Mesenchymal stem cell (in vitro differentiated cells and primary cell): ENCODE results near the gene SLC24A3.

Source experiments
- DNase-seq: peaks from one replicate; pipeline ENCODE4 v3.0.0-alpha.2; 2013
- H2AFZ ChIP-seq: one replicate; pipeline ENCODE4 v1.6.1; 2013; ENCODE audit warnings: low read depth, mild to moderate bottlenecking, control low read depth, inconsistent platforms, low read length, moderate library complexity
- H2AK5ac ChIP-seq: 2 replicates; pipeline ENCODE4 v1.6.1; 2013; ENCODE audit warnings: low read length, moderate library complexity, mild to moderate bottlenecking, inconsistent platforms; ENCODE audit not compliant: severe bottlenecking
- H2BK120ac ChIP-seq: one replicate; pipeline ENCODE4 v1.6.1; 2013; ENCODE audit warnings: low read depth, mild to moderate bottlenecking, inconsistent platforms, low read length, moderate library complexity
- H2BK12ac ChIP-seq, 2 experiments: one replicate each; pipeline ENCODE4 v1.6.1; 2013; ENCODE audit warnings: inconsistent platforms in 2 of 2, low read length in 2 of 2, mild to moderate bottlenecking in 2 of 2, moderate library complexity in 2 of 2, control low read depth in 1 of 2
- H2BK15ac ChIP-seq: one replicate; pipeline ENCODE4 v1.6.1; 2013; ENCODE audit warnings: mild to moderate bottlenecking, low read depth, inconsistent platforms; ENCODE audit not compliant: poor library complexity, severe bottlenecking
- H2BK5ac ChIP-seq: 2 replicates; pipeline ENCODE4 v1.6.1; 2013; ENCODE audit warnings: low read depth, mild to moderate bottlenecking, low read length, control low read depth, inconsistent platforms; ENCODE audit not compliant: poor library complexity, severe bottlenecking
- H3K14ac ChIP-seq, 2 experiments: one replicate each; pipeline ENCODE4 v1.6.1; 2013; ENCODE audit warnings: inconsistent platforms in 2 of 2, low read length in 2 of 2, control low read depth in 1 of 2, mild to moderate bottlenecking in 1 of 2, moderate library complexity in 1 of 2
- H3K18ac ChIP-seq, 2 experiments: one replicate each; pipeline ENCODE4 v1.6.1; 2013; ENCODE audit warnings: inconsistent platforms in 2 of 2, low read length in 2 of 2, control low read depth in 1 of 2, low read depth in 1 of 2, mild to moderate bottlenecking in 1 of 2
- H3K23ac ChIP-seq, 2 experiments: one replicate each; pipeline ENCODE4 v1.6.1; 2013; ENCODE audit warnings: inconsistent platforms in 2 of 2, low read length in 2 of 2, mild to moderate bottlenecking in 2 of 2, moderate library complexity in 2 of 2, control low read depth in 1 of 2
- H3K27ac ChIP-seq: 2 replicates; pipeline ENCODE4 v1.5.1; 2013; ENCODE audit warnings: mild to moderate bottlenecking, moderate library complexity, low read length, control low read depth, inconsistent platforms; ENCODE audit not compliant: poor library complexity, severe bottlenecking
- H3K27me3 ChIP-seq, 2 experiments: 2 replicates each; pipeline versions ENCODE4 v1.6.1 to v1.7.0; 2013; ENCODE audit warnings: low read length in 2 of 2, mild to moderate bottlenecking in 2 of 2, moderate library complexity in 2 of 2, control low read depth in 1 of 2, inconsistent platforms in 1 of 2; ENCODE audit not compliant: control insufficient read depth in 1 of 2, insufficient read depth in 1 of 2
- H3K36me3 ChIP-seq, 2 experiments: 2 replicates each; pipeline versions ENCODE4 v1.6.1 to v1.7.0; 2013; ENCODE audit warnings: low read length in 2 of 2, control low read depth in 1 of 2, inconsistent platforms in 1 of 2, low read depth in 1 of 2, mild to moderate bottlenecking in 1 of 2; ENCODE audit not compliant: insufficient read depth in 2 of 2, control insufficient read depth in 1 of 2
- H3K4ac ChIP-seq, 2 experiments: one replicate each; pipeline ENCODE4 v1.6.1; 2013; ENCODE audit warnings: inconsistent platforms in 2 of 2, low read length in 2 of 2, mild to moderate bottlenecking in 2 of 2, moderate library complexity in 2 of 2, control low read depth in 1 of 2, low read depth in 1 of 2
- H3K4me1 ChIP-seq: 2 replicates; pipeline ENCODE4 v1.6.1; 2013; ENCODE audit warnings: low read depth, low read length, control low read depth; ENCODE audit not compliant: control insufficient read depth, insufficient read depth
- H3K4me2 ChIP-seq: 2 replicates; pipeline ENCODE4 v1.6.1; 2013; ENCODE audit warnings: low read length, mild to moderate bottlenecking, inconsistent platforms; ENCODE audit not compliant: poor library complexity, severe bottlenecking
- H3K4me3 ChIP-seq, 2 experiments: 2 replicates each; pipeline versions ENCODE4 v1.5.1 to v1.7.0; 2013; ENCODE audit warnings: low read length in 2 of 2, mild to moderate bottlenecking in 2 of 2, control low read depth in 1 of 2, low read depth in 1 of 2; ENCODE audit not compliant: insufficient read depth in 1 of 2
- H3K79me1 ChIP-seq: replicated peaks from 2 replicates; pipeline ENCODE4 v1.6.1; 2013; ENCODE audit warnings: mild to moderate bottlenecking, control low read depth, low read length, inconsistent platforms; ENCODE audit not compliant: poor library complexity, severe bottlenecking
- H3K9ac ChIP-seq: 2 replicates; pipeline ENCODE4 v1.7.0; 2013; ENCODE audit warnings: mild to moderate bottlenecking, low read length, moderate library complexity
- H3K9me3 ChIP-seq: 2 replicates; pipeline ENCODE4 v1.7.0; 2013; ENCODE audit warnings: mild to moderate bottlenecking, low read length; ENCODE audit not compliant: control insufficient read depth
- H4K8ac ChIP-seq: one replicate; pipeline ENCODE4 v1.6.1; 2013; ENCODE audit warnings: inconsistent platforms, mild to moderate bottlenecking, low read length, moderate library complexity
- H4K91ac ChIP-seq: one replicate; pipeline ENCODE4 v1.6.1; 2013; ENCODE audit warnings: mild to moderate bottlenecking, low read length, inconsistent platforms
- WGBS: methylation state at CpG from one replicate; pipeline ENCODE4 v1.1.7; 2013; ENCODE audit warnings: mixed read lengths; 5-methylcytosine and 5-hydroxymethylcytosine counted together

The SLC24A3 gene

DNA sequence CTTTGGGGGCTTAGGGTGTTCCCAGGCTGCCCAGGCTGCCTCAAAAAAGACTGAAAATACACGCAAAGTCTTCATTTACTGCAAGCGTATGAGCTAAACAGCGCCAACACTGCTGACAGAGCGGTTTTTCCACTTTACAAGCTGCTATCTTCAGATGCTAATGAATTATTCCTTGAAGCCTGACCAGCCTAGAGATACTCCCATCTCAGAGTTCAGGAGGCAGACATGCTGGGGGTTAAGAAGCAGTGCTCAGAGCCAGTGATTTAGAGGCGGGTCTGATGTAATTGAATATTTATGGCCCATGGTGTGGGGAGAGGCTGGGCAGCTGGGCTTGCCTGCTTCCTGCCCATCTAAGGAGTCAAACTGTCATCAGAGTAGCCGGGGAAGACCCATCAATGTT lies 241.4 kb downstream of the SLC24A3 start:
- Histone ChIP-seq H3K18ac (no peak overlapping the region), H3K9ac (no peak overlapping the region), H3K27ac (no peak overlapping the region), H3K23ac (no peak overlapping the region), H2BK120ac (no peak overlapping the region), H3K4me2 (no peak overlapping the region), H3K9me3 (no peaks in the 10 kb centered on the region), H3K36me3 (no peaks in the 10 kb centered on the region), H4K91ac (no peak overlapping the region), H3K4ac (no peak overlapping the region), H3K79me1 (no peaks in the 10 kb centered on the region), H2BK12ac (no peak overlapping the region), H2BK5ac (no peak overlapping the region), H2BK15ac (no peak overlapping the region), H3K14ac (no peak overlapping the region), H2AFZ (no peak overlapping the region), H3K27me3 (peaks cover 0 to 2% of the 10 kb centered on the region in 2 experiments), H4K8ac (no peak overlapping the region), H3K4me1 (no peaks in the 10 kb centered on the region), H2AK5ac (no peak overlapping the region), H3K4me3 (no peak overlapping the region)
- no peak for DNase-seq
- whole genome bisulfite sequencing: 49% methylated on average over 6 of the region's 6 CpGs

DNA sequence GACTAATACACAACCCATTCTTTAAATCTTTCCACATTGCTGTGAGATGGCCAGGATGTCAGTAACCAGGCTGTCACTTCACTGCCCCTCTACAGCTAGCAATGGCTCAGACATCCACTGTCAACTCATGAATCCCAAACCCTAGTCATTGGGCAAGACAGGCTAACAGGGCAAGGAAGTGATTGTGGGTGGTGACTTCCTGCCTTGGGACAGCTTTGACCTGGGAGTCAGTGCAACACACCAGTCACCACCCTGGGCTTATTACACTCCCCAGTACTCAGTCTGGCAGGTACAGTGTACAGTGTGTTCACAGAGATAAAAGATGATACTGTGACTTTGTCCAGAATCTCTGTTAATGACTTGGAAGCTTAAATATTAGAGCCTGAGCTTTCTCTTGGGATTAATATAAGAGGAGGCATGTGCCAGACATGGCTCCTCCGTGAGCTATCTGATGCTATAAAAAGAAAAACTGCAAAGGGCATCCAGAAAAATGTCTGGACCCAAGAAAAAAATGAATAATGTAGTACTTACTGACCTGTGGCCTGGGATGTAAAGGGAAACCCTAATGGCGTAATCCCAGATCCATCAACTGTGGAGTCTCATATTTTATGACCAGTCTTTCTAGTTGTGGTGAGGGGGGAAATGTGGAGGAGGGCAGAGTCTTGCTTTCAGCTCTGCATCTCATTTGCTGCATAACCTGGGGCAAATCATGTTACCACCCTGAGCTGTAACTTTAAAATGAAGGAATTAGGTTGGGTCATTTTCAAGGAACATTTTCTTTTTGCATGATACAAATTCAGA lies 244.4 kb downstream of the SLC24A3 start:
- Histone ChIP-seq H2BK120ac (no peak overlapping the region), H3K79me1 (no peaks in the 10 kb centered on the region), H3K9me3 (no peaks in the 10 kb centered on the region), H3K4me2 (no peak overlapping the region), H2AK5ac (no peak overlapping the region), H3K27me3 (peaks cover 0 to 2% of the 10 kb centered on the region in 2 experiments), H3K18ac (no peak overlapping the region), H3K14ac (no peak overlapping the region), H3K9ac (no peak overlapping the region), H4K91ac (no peak overlapping the region), H3K4me1 (no peaks in the 10 kb centered on the region), H3K4me3 (no peak overlapping the region), H4K8ac (no peak overlapping the region), H2BK5ac (no peak overlapping the region), H2BK12ac (no peak overlapping the region), H2BK15ac (no peak overlapping the region), H3K27ac (no peak overlapping the region), H2AFZ (no peak overlapping the region), H3K36me3 (no peaks in the 10 kb centered on the region), H3K23ac (no peak overlapping the region), H3K4ac (no peak overlapping the region)
- WGBS: 31% methylated on average over 2 of the region's 2 CpGs
- DNase-seq: no peak

DNA sequence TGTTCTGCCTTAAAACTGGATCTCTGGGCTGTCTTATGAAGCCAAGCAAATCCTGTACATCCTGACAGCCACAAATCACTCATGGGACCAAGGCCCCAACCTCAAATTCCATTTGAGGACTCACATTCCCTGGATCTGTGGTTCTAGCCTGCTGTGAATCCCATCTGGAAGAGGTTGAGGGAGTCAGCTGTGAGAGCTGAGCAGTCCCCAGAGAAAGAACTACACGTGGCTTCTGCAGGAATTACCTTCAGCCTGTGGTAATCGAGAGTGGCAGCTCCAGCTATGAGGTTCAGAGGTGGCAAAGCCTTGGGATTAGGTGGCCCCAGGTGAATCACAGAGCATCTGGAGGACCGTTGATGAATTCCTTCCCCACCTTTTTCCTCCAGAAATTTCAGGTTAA lies 245.2 kb downstream of the SLC24A3 start:
- H3K9me3 ChIP-seq: no peaks in the 10 kb centered on the region
- H3K4me3 ChIP-seq: no peak overlapping the region
- no peak overlapping the region for H3K4me2 ChIP-seq
- H3K36me3 ChIP-seq: no peaks in the 10 kb centered on the region
- no peaks in the 10 kb centered on the region for H3K4me1 ChIP-seq
- no peaks in the 10 kb centered on the region for H3K79me1 ChIP-seq
- DNase-seq: no peak
- H4K8ac ChIP-seq: no peak overlapping the region
- H3K23ac ChIP-seq: no peak overlapping the region
- no peak overlapping the region for H2AK5ac ChIP-seq
- H2BK5ac ChIP-seq: no peak overlapping the region
- H3K4ac ChIP-seq: no peak overlapping the region
- H3K18ac ChIP-seq: no peak overlapping the region
- no peak overlapping the region for H2BK120ac ChIP-seq
- 20% methylated on average over 2 of the region's 3 CpGs for WGBS
- H3K27ac ChIP-seq: no peak overlapping the region
- no peak overlapping the region for H2BK12ac ChIP-seq
- H3K14ac ChIP-seq: no peak overlapping the region
- no peak overlapping the region for H2AFZ ChIP-seq
- no peak overlapping the region for H4K91ac ChIP-seq
- peaks cover 0 to 2% of the 10 kb centered on the region in 2 experiments for H3K27me3 ChIP-seq
- no peak overlapping the region for H3K9ac ChIP-seq
- H2BK15ac ChIP-seq: no peak overlapping the region

DNA sequence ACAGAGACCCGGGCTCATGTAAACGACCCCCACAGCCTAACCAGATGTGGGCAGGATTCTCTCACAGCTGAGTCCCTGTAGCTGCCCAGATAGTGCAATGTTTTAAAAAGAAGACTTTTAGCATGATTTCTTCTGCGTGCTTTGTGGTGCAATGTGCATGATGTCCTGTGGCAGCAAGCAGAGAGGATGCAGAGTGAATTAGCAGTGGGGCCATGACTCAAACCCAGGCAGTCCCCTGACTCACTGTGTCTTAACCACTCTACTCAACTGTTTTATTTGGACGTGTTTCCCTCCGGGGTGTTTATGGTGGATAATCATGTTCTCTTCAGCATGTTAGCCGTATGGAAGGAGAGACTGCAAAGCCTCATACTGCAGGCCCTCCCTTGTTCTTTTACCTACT lies 247.9 kb downstream of the SLC24A3 start:
- no peak overlapping the region for H2BK15ac ChIP-seq
- H4K91ac ChIP-seq: no peak overlapping the region
- H3K4ac ChIP-seq: no peak overlapping the region
- no peak overlapping the region for H3K27ac ChIP-seq
- no peaks in the 10 kb centered on the region for H3K36me3 ChIP-seq
- H2BK12ac ChIP-seq: no peak overlapping the region
- no peak overlapping the region for H2AK5ac ChIP-seq
- no peak for DNase-seq
- H3K79me1 ChIP-seq: no peaks in the 10 kb centered on the region
- H2BK120ac ChIP-seq: no peak overlapping the region
- H3K4me1 ChIP-seq: no peaks in the 10 kb centered on the region
- H3K14ac ChIP-seq: no peak overlapping the region
- no peak overlapping the region for H3K18ac ChIP-seq
- no peaks in the 10 kb centered on the region for H3K27me3 ChIP-seq
- H3K9me3 ChIP-seq: no peaks in the 10 kb centered on the region
- H3K23ac ChIP-seq: no peak overlapping the region
- no peak overlapping the region for H2BK5ac ChIP-seq
- no peak overlapping the region for H3K9ac ChIP-seq
- H4K8ac ChIP-seq: no peak overlapping the region
- 79% methylated on average over 3 of the region's 6 CpGs for WGBS
- no peak overlapping the region for H3K4me3 ChIP-seq
- no peak overlapping the region for H3K4me2 ChIP-seq
- H2AFZ ChIP-seq: no peak overlapping the region
